Measurements from ENCODE around the gene PROX2.

DNA sequence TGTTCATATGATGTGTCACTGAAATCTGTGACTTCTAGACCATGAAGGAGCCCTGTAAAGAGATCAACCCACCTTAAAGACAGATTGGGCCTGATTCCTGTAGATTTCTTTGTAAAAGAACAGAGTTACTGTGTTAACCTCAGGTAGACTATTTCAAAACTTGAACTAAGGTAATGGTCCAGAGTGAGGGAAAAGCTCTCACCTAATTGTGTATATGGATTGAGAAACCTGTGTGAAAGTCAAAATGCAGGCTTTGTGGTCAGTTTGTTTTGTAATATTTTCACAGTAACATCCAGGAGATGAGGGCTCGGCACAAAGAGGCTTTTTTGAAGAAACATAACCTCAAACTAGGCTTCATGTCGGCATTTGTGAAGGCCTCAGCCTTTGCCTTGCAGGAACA is 22.1 kb upstream of the PROX2 start:
- TF ChIP-seq CTCF (conservative IDR thresholded peaks at IDR 0.05) = no peak
- no peak for TF ChIP-seq ZFX (IDR thresholded peaks at IDR 0.05)
